ENCODE results near the gene SLFN5. TPM values are rescaled to one million over a fixed set of nuclear protein-coding genes. Genes with fewer than 3 reads are reported as not detected.

The SLFN5 gene
- polyA plus RNA-seq, 1 of the 3 experiments (the other 2 are of a cell fraction), result 1.4 TPM

DNA sequence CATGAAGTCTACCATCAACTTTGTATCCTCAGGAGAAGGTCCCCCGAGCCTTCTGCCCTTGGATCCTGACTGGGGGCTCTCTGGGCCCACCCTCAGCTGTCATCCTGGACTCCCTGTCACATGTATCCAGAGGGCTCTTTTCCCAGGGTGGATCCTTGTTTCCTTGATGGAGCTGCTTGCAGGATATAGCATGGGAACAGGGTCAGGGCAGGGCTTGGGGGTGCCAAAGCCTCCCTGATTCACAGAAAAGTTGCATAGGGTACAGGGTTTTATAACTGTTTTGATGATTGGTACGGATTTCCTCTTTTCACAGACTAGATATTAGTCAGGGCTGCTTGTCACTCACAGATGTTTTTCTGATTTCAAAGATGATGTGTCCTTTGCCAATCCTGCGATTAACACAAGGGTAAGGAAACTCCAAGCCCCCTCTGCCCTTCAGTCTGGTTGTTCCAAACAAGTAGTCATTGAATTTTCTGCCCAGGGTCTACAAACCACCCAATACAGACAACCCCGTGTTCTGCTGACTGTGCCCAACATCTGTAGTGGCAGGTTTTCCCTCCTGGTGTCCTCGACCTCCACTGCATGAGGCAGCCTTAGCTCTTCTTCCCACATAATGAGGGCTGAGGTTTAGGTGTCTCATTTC lies 28.1 kb upstream of the SLFN5 start:
- no peak for TF ChIP-seq CTCF (IDR thresholded peaks at IDR 0.05)
- TF ChIP-seq RCOR1 (IDR thresholded peaks at IDR 0.05; ENCODE audit: low read length), result no peak
- TF ChIP-seq SIN3A (IDR thresholded peaks at IDR 0.05; ENCODE audit: borderline replicate concordance, low read depth, low read length), result no peak
- no peak for TF ChIP-seq TEAD4 (IDR thresholded peaks at IDR 0.05; ENCODE audit: borderline replicate concordance, insufficient read depth)
- Histone ChIP-seq H3K79me2 (ENCODE audit: insufficient read depth) (no peaks in the 10 kb centered on the region), H3K4me2 (no peak overlapping the region), H2AFZ (ENCODE audit: low read depth) (no peak overlapping the region), H3K9me2 (no peaks in the 10 kb centered on the region), H4K20me1 (ENCODE audit: insufficient read depth) (no peaks in the 10 kb centered on the region), H3K4me1 (ENCODE audit: control insufficient read depth in 1 of 2, insufficient read depth in 2 of 2, low read depth in 1 of 2, low read length in 1 of 2) (no peaks in the 10 kb centered on the region), H3K9me3 (no peaks in the 10 kb centered on the region), H3K4me3 (ENCODE audit: low read depth in 2 of 2, low read length in 1 of 2) (no peak overlapping the region), H3K27me3 (ENCODE audit: insufficient read depth) (peaks cover 30% of the 10 kb centered on the region), H3K9ac (no peak overlapping the region), H3K36me3 (replicated peaks in 1 of 2; ENCODE audit: control insufficient read depth in 1 of 2, insufficient read depth in 2 of 2, low read length in 1 of 2) (no peaks in the 10 kb centered on the region), H3K27ac (ENCODE audit: low read depth in 2 of 2, low read length in 1 of 2) (no peak overlapping the region), H3F3A (replicated peaks; ENCODE audit: insufficient read depth) (no peaks in the 10 kb centered on the region)
- 4% methylated on average over 5 of the region's 5 CpGs for WGBS (ENCODE audit: low lambda C conversion rate)
- CTCF ChIA-PET, result no interaction called here
- POLR2A ChIA-PET, result no interaction called here
- DNase-seq, result no peak

GRCh38 chr17:35217107-35217506 lies 25.8 kb upstream of the SLFN5 start:
- DNase-seq, result no peak
- ChIA-PET POLR2A (no interaction called here), CTCF (no interaction called here)
- Histone ChIP-seq H3K9me3 (no peaks in the 10 kb centered on the region), H3K27me3 (ENCODE audit: insufficient read depth) (peaks cover 40% of the 10 kb centered on the region), H3K27ac (ENCODE audit: low read depth in 2 of 2, low read length in 1 of 2) (no peak overlapping the region), H3K79me2 (ENCODE audit: insufficient read depth) (no peaks in the 10 kb centered on the region), H3K9me2 (no peaks in the 10 kb centered on the region), H4K20me1 (ENCODE audit: insufficient read depth) (no peaks in the 10 kb centered on the region), H3K4me2 (no peak overlapping the region), H3K36me3 (replicated peaks in 1 of 2; ENCODE audit: control insufficient read depth in 1 of 2, insufficient read depth in 2 of 2, low read length in 1 of 2) (no peaks in the 10 kb centered on the region), H2AFZ (ENCODE audit: low read depth) (no peak overlapping the region), H3K4me3 (ENCODE audit: low read depth in 2 of 2, low read length in 1 of 2) (no peak overlapping the region), H3K9ac (no peak overlapping the region), H3K4me1 (ENCODE audit: control insufficient read depth in 1 of 2, insufficient read depth in 2 of 2, low read depth in 1 of 2, low read length in 1 of 2) (no peaks in the 10 kb centered on the region), H3F3A (replicated peaks; ENCODE audit: insufficient read depth) (no peaks in the 10 kb centered on the region)
- TF ChIP-seq MAX (IDR thresholded peaks at IDR 0.05; ENCODE audit: low read depth), result no peak
- TF ChIP-seq FOXJ3 (CRISPR knock-in tag; IDR thresholded peaks at IDR 0.05), result no peak
- TF ChIP-seq YY1 (IDR thresholded peaks at IDR 0.05; ENCODE audit: low read depth), result no peak
- no peak for TF ChIP-seq NFIC (IDR thresholded peaks at IDR 0.05; ENCODE audit: borderline replicate concordance)
- no peak for TF ChIP-seq PBX3 (IDR thresholded peaks at IDR 0.05)
- TF ChIP-seq, protein P1, sequence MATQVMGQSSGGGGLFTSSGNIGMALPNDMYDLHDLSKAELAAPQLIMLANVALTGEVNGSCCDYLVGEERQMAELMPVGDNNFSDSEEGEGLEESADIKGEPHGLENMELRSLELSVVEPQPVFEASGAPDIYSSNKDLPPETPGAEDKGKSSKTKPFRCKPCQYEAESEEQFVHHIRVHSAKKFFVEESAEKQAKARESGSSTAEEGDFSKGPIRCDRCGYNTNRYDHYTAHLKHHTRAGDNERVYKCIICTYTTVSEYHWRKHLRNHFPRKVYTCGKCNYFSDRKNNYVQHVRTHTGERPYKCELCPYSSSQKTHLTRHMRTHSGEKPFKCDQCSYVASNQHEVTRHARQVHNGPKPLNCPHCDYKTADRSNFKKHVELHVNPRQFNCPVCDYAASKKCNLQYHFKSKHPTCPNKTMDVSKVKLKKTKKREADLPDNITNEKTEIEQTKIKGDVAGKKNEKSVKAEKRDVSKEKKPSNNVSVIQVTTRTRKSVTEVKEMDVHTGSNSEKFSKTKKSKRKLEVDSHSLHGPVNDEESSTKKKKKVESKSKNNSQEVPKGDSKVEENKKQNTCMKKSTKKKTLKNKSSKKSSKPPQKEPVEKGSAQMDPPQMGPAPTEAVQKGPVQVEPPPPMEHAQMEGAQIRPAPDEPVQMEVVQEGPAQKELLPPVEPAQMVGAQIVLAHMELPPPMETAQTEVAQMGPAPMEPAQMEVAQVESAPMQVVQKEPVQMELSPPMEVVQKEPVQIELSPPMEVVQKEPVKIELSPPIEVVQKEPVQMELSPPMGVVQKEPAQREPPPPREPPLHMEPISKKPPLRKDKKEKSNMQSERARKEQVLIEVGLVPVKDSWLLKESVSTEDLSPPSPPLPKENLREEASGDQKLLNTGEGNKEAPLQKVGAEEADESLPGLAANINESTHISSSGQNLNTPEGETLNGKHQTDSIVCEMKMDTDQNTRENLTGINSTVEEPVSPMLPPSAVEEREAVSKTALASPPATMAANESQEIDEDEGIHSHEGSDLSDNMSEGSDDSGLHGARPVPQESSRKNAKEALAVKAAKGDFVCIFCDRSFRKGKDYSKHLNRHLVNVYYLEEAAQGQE (IDR thresholded peaks at IDR 0.05; ENCODE audit: low read depth, low read length), result no peak
- no peak for TF ChIP-seq RXRA (IDR thresholded peaks at IDR 0.05; ENCODE audit: borderline replicate concordance, low read depth)
- TF ChIP-seq JUND (IDR thresholded peaks at IDR 0.05), result no peak
- TF ChIP-seq GATA2 (CRISPR knock-in tag; IDR thresholded peaks at IDR 0.05), result no peak
- no peak for TF ChIP-seq ELF1 (IDR thresholded peaks at IDR 0.05)
- TF ChIP-seq TAF1 (IDR thresholded peaks at IDR 0.05; ENCODE audit: borderline replicate concordance, low read depth, low read length), result no peak
- TF ChIP-seq MXI1 (IDR thresholded peaks at IDR 0.05; ENCODE audit: low read depth, low read length), result no peak
- no peak for TF ChIP-seq EZH2phosphoT487 (IDR thresholded peaks at IDR 0.05; ENCODE audit: borderline replicate concordance, low read depth)
- TF ChIP-seq CTCF (IDR thresholded peaks at IDR 0.05), result no peak
- TF ChIP-seq GABPA (IDR thresholded peaks at IDR 0.05; ENCODE audit: low read depth), result no peak
- no peak for TF ChIP-seq MEF2A (IDR thresholded peaks at IDR 0.05; ENCODE audit: borderline replicate concordance, low read depth)
- 21% methylated on average over 5 of the region's 5 CpGs for WGBS (ENCODE audit: low lambda C conversion rate)

All from SK-N-SH (cell line).